Measurements from ENCODE around the gene LRRC4C. TPM values are rescaled to one million over a fixed set of nuclear protein-coding genes. Genes with fewer than 3 reads are reported as not detected.

LRRC4C gene
- total RNA-seq, 2 donors from 2014 or later, result 0.84 to 0.95 TPM

- no peak overlapping the region for H3K4me3 Mint-ChIP-seq
- DNase-seq, result peak; percentile 56
- Histone ChIP-seq H3K27me3 (ENCODE audit: control insufficient read depth, insufficient read depth, low read length, poor library complexity, severe bottlenecking) (no peaks in the 10 kb centered on the region), H3K27ac (ENCODE audit: low read depth, low read length) (no peak overlapping the region), H3K4me3 (ENCODE audit: low read length) (no peak overlapping the region), H3K9ac (ENCODE audit: extremely low read depth, low read length, poor library complexity, severe bottlenecking) (no peak overlapping the region), H3K9me3 (ENCODE audit: control insufficient read depth, low read length) (no peaks in the 10 kb centered on the region), H3K36me3 (ENCODE audit: control insufficient read depth, insufficient read depth, low read length) (no peaks in the 10 kb centered on the region), H3K4me1 (ENCODE audit: control insufficient read depth, insufficient read depth, low read length) (peaks cover 6% of the 10 kb centered on the region)
- H3K27me3 Mint-ChIP-seq (ENCODE audit: insufficient read depth), result peaks cover 2% of the 10 kb centered on the region
- no peak for TF ChIP-seq CTCF (conservative IDR thresholded peaks at IDR 0.05)
- peaks cover 27% of the 10 kb centered on the region for H3K4me1 Mint-ChIP-seq
- H3K9me3 Mint-ChIP-seq, result no peaks in the 10 kb centered on the region
- H3K36me3 Mint-ChIP-seq (ENCODE audit: low read depth), result no peaks in the 10 kb centered on the region
- no peak overlapping the region for H3K27ac Mint-ChIP-seq
- WGBS, 2 experiments (ENCODE audit: insufficient coverage in 1 of 2, insufficient read length in 1 of 2), result 52 to 64% methylated on average over 4 of the region's 6 CpGs
These were observed 222.1 kb downstream of the LRRC4C start for GRCh38 chr11:41237382-41237781.

GRCh38 chr11:41235668-41236067 lies 223.8 kb downstream of the LRRC4C start:
- H3K27ac Mint-ChIP-seq, result no peak overlapping the region
- no peaks in the 10 kb centered on the region for H3K36me3 Mint-ChIP-seq (ENCODE audit: low read depth)
- no peaks in the 10 kb centered on the region for H3K27me3 Mint-ChIP-seq (ENCODE audit: insufficient read depth)
- WGBS, 2 experiments (ENCODE audit: insufficient coverage in 1 of 2, insufficient read length in 1 of 2), result 86% methylated on average over 1 of the region's 1 CpG; no CpG with 5 or more reads in 1 of the 2 experiments
- no peak overlapping the region for H3K9ac ChIP-seq (ENCODE audit: extremely low read depth, low read length, poor library complexity, severe bottlenecking)
- H3K4me3 ChIP-seq (ENCODE audit: low read length), result no peak overlapping the region
- no peak for TF ChIP-seq CTCF (conservative IDR thresholded peaks at IDR 0.05)
- no peaks in the 10 kb centered on the region for H3K9me3 ChIP-seq (ENCODE audit: control insufficient read depth, low read length)
- H3K36me3 ChIP-seq (ENCODE audit: control insufficient read depth, insufficient read depth, low read length), result no peaks in the 10 kb centered on the region
- no peaks in the 10 kb centered on the region for H3K9me3 Mint-ChIP-seq
- H3K4me1 ChIP-seq (ENCODE audit: control insufficient read depth, insufficient read depth, low read length), result peaks cover 6% of the 10 kb centered on the region
- H3K4me1 Mint-ChIP-seq, result peaks cover 27% of the 10 kb centered on the region
- no peak overlapping the region for H3K4me3 Mint-ChIP-seq
- H3K27me3 ChIP-seq (ENCODE audit: control insufficient read depth, insufficient read depth, low read length, poor library complexity, severe bottlenecking), result no peaks in the 10 kb centered on the region
- H3K27ac ChIP-seq (ENCODE audit: low read depth, low read length), result no peak overlapping the region
- DNase-seq, result no peak

- TF ChIP-seq CTCF (conservative IDR thresholded peaks at IDR 0.05), result peak; percentile 22
- no peak for DNase-seq
- H3K27ac Mint-ChIP-seq, result no peak overlapping the region
- no peaks in the 10 kb centered on the region for H3K27me3 Mint-ChIP-seq (ENCODE audit: insufficient read depth)
- no peaks in the 10 kb centered on the region for H3K36me3 Mint-ChIP-seq (ENCODE audit: low read depth)
- 82 to 87% methylated on average over 2 to 3 of the region's 3 CpGs for WGBS, 2 experiments (ENCODE audit: insufficient coverage in 1 of 2, insufficient read length in 1 of 2)
- Histone ChIP-seq H3K4me1 (ENCODE audit: control insufficient read depth, insufficient read depth, low read length) (no peaks in the 10 kb centered on the region), H3K27me3 (ENCODE audit: control insufficient read depth, insufficient read depth, low read length, poor library complexity, severe bottlenecking) (no peaks in the 10 kb centered on the region), H3K27ac (ENCODE audit: low read depth, low read length) (no peak overlapping the region), H3K36me3 (ENCODE audit: control insufficient read depth, insufficient read depth, low read length) (no peaks in the 10 kb centered on the region), H3K9me3 (ENCODE audit: control insufficient read depth, low read length) (no peaks in the 10 kb centered on the region), H3K4me3 (ENCODE audit: low read length) (no peak overlapping the region), H3K9ac (ENCODE audit: extremely low read depth, low read length, poor library complexity, severe bottlenecking) (no peak overlapping the region)
- no peaks in the 10 kb centered on the region for H3K9me3 Mint-ChIP-seq
- H3K4me1 Mint-ChIP-seq, result peaks cover 6% of the 10 kb centered on the region
- no peak overlapping the region for H3K4me3 Mint-ChIP-seq
These were observed 233.4 kb downstream of the LRRC4C start for GRCh38 chr11:41225856-41226633.

All from endodermal cell (in vitro differentiated cells).